GM23248 (cell line): ENCODE results near the gene ALDH1A2.

Source experiments
- EZH2 ChIP-seq: fragments of 200-600 bp; sonication (generic); IDR thresholded peaks from 2 replicates; pipeline ENCODE4 v1.6.1; 2018; ENCODE audit warnings: antibody characterized with exemption, mild to moderate bottlenecking; ENCODE audit not compliant: insufficient read depth, poor library complexity, severe bottlenecking
- EZH2phosphoT487 ChIP-seq: fragments of 200-600 bp; sonication (generic); IDR thresholded peaks from 2 replicates; pipeline ENCODE4 v1.6.1; 2018; ENCODE audit warnings: antibody characterized with exemption, moderate library complexity, mild to moderate bottlenecking, low read depth; ENCODE audit not compliant: insufficient read depth

DNA sequence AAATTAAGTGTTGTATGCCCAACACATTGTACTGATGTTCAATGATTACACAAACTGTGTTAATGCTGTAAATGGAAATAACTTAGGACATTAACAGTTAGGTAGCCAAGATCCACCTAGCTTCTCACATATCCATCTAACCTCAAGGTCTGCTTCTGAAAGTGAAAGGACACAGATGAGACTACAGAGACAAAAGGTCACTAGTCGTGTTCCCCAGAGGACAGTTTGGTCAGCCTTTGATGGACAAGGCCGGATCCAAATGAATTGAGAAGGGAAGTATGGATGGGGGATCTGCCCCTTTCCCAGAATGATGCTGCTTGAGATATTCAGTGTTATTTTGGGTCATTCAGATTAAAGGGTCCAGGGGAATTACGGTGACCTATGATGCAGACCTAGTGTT, 17.2 kb downstream of the ALDH1A2 start:
- no peak for TF ChIP-seq EZH2
- no peak for TF ChIP-seq EZH2phosphoT487
